Fibroblast of lung (primary cell): ENCODE data around the gene PYM1. TPM values are rescaled to one million over a fixed set of nuclear protein-coding genes. Genes with fewer than 3 reads are reported as not detected.

ENCODE experiments used
- DNase-seq, 2 donors: peaks; one replicate each; pipeline versions ENCODE4 v3.0.0 to v3.0.0-alpha.2; 2010; ENCODE audit warnings: low read depth in 2 of 2
- H2AFZ ChIP-seq: 2 replicates; pipeline ENCODE4 v1.5.1; 2012; ENCODE audit warnings: low read length, control low read depth, inconsistent platforms
- H3K27ac ChIP-seq: 2 replicates; pipeline ENCODE4 v1.5.1; 2011; ENCODE audit warnings: low read length, control low read depth; ENCODE audit not compliant: insufficient read depth
- H3K27me3 ChIP-seq: 2 replicates; pipeline ENCODE4 v1.5.1; 2011; ENCODE audit warnings: mild to moderate bottlenecking, low read length; ENCODE audit not compliant: control insufficient read depth, insufficient read depth
- H3K36me3 ChIP-seq: 2 replicates; pipeline ENCODE4 v1.5.1; 2011; ENCODE audit warnings: low read length; ENCODE audit not compliant: control insufficient read depth, insufficient read depth
- H3K4me1 ChIP-seq: 2 replicates; pipeline ENCODE4 v1.5.1; 2011; ENCODE audit warnings: low read length; ENCODE audit not compliant: control insufficient read depth, insufficient read depth; ENCODE audit errors: extremely low read depth
- H3K4me2 ChIP-seq: 2 replicates; pipeline ENCODE4 v1.5.1; 2011; ENCODE audit warnings: low read length, control low read depth; ENCODE audit not compliant: insufficient read depth; ENCODE audit errors: extremely low read depth
- H3K4me3 ChIP-seq, 4 experiments: fragments of 200-600 bp in 1 of 4; sonication (generic) in 1 of 4; replicated peaks in 1 of 4; 2 replicates each; pipeline ENCODE4 v1.5.1; 2011 to 2016; ENCODE audit warnings: low read length in 4 of 4, low read depth in 3 of 4, mild to moderate bottlenecking in 3 of 4, control low read depth in 2 of 4, inconsistent platforms in 1 of 4, mixed read lengths in 1 of 4; ENCODE audit not compliant: insufficient read depth in 1 of 4; ENCODE audit errors: control extremely low read depth in 1 of 4
- H3K79me2 ChIP-seq: 2 replicates; pipeline ENCODE4 v1.5.1; 2012; ENCODE audit warnings: mild to moderate bottlenecking, low read length, inconsistent platforms; ENCODE audit not compliant: control insufficient read depth, insufficient read depth
- H3K9ac ChIP-seq: 2 replicates; pipeline ENCODE4 v1.5.1; 2011; ENCODE audit warnings: mild to moderate bottlenecking, low read length, control low read depth; ENCODE audit not compliant: insufficient read depth
- H3K9me3 ChIP-seq: 2 replicates; pipeline ENCODE4 v1.5.1; 2012; ENCODE audit warnings: low read depth, low read length; ENCODE audit not compliant: control insufficient read depth, insufficient read depth
- H4K20me1 ChIP-seq: 2 replicates; pipeline ENCODE4 v1.5.1; 2011; ENCODE audit warnings: low read length; ENCODE audit not compliant: control insufficient read depth, insufficient read depth; ENCODE audit errors: extremely low read depth
- EZH2 ChIP-seq: IDR thresholded peaks from 2 replicates; pipeline ENCODE4 v1.5.1; 2012; ENCODE audit warnings: low read length, control low read depth, mild to moderate bottlenecking; ENCODE audit errors: missing control alignments
- polyA plus RNA-seq, 2 donors: library from polyadenylated mRNA; depleted of rRNA in 1 of 2; stranded (reverse) in 1 of 2; unstranded in 1 of 2; fragments of >200 nt; gene quantifications; 2 replicates each; pipeline ENCODE4 v1.2.1, GENCODE V29; 2011 to 2012; ENCODE audit warnings: missing spikeins in 1 of 2
- total RNA-seq: library from RNA; depleted of rRNA; stranded (reverse); fragments of >200 nt; gene quantifications from 2 replicates; pipeline ENCODE4 v1.2.1, GENCODE V29; 2014
- TF ChIP-seq, protein P1 (sequence below), 2 donors: IDR thresholded peaks in 1 of 2; conservative IDR thresholded peaks in 1 of 2; 1 replicate in 1 of 2; 2 replicates in 1 of 2; pipeline ENCODE4 v1.5.1; 2011 to 2012; ENCODE audit warnings: low read length in 2 of 2, control low read depth in 1 of 2, inconsistent platforms in 1 of 2, low read depth in 1 of 2, mild to moderate bottlenecking in 1 of 2

PYM1 gene
- total and polyA plus RNA-seq, 2 donors (not counting 1 experiment from before 2014, with no cell fraction given) = 27.8 to 38.6 TPM

DNA sequence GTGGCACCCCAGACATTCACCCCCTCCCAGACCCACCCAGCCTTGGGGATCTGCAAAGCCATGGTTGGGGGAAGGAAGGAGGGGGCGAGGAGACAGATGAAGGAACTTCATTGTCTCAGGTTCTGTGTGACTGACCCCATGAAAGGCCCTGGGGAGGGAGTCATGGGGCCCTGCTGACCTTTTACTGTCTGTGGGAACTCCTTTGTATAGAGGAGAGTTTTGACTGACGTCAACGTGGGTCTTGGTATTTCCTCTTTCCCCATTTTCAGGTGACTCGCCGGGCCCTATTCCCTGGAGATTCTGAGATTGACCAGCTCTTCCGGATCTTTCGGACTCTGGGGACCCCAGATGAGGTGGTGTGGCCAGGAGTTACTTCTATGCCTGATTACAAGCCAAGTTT, 43.1 kb upstream of the PYM1 start:
- H3K4me2 ChIP-seq = no peak overlapping the region
- DNase-seq = peak; percentile 8 to 58
- H3K9ac ChIP-seq = no peak overlapping the region
- peaks cover 41% of the 10 kb centered on the region for H3K79me2 ChIP-seq
- H2AFZ ChIP-seq = no peak overlapping the region
- H3K4me3 ChIP-seq = no peak overlapping the region
- H3K9me3 ChIP-seq = no peaks in the 10 kb centered on the region
- H3K36me3 ChIP-seq = peaks cover 2% of the 10 kb centered on the region
- TF ChIP-seq EZH2 = no peak
- TF ChIP-seq, protein P1, sequence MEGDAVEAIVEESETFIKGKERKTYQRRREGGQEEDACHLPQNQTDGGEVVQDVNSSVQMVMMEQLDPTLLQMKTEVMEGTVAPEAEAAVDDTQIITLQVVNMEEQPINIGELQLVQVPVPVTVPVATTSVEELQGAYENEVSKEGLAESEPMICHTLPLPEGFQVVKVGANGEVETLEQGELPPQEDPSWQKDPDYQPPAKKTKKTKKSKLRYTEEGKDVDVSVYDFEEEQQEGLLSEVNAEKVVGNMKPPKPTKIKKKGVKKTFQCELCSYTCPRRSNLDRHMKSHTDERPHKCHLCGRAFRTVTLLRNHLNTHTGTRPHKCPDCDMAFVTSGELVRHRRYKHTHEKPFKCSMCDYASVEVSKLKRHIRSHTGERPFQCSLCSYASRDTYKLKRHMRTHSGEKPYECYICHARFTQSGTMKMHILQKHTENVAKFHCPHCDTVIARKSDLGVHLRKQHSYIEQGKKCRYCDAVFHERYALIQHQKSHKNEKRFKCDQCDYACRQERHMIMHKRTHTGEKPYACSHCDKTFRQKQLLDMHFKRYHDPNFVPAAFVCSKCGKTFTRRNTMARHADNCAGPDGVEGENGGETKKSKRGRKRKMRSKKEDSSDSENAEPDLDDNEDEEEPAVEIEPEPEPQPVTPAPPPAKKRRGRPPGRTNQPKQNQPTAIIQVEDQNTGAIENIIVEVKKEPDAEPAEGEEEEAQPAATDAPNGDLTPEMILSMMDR (conservative IDR thresholded peaks at IDR 0.05 in 1 of 2, IDR thresholded peaks at IDR 0.05 in 1 of 2; ENCODE audit: low read depth in 1 of 2, low read length in 2 of 2) = no peak
- peaks cover 12% of the 10 kb centered on the region for H3K4me1 ChIP-seq
- H4K20me1 ChIP-seq = no peaks in the 10 kb centered on the region
- no peaks in the 10 kb centered on the region for H3K27me3 ChIP-seq
- H3K27ac ChIP-seq = peak overlapping the region; percentile 94

- H3K4me3 ChIP-seq = no peak overlapping the region
- H3K27me3 ChIP-seq = no peaks in the 10 kb centered on the region
- TF ChIP-seq, protein P1 (conservative IDR thresholded peaks at IDR 0.05 in 1 of 2, IDR thresholded peaks at IDR 0.05 in 1 of 2; ENCODE audit: low read depth in 1 of 2, low read length in 2 of 2) = no peak
- TF ChIP-seq EZH2 = no peak
- no peak overlapping the region for H3K9ac ChIP-seq
- DNase-seq = peak in 1 of 2 donors; percentile 41
- H2AFZ ChIP-seq = no peak overlapping the region
- H3K9me3 ChIP-seq = no peaks in the 10 kb centered on the region
- no peak overlapping the region for H3K27ac ChIP-seq
- H3K36me3 ChIP-seq = peaks cover 2% of the 10 kb centered on the region
- H4K20me1 ChIP-seq = no peaks in the 10 kb centered on the region
- no peak overlapping the region for H3K4me2 ChIP-seq
- peaks cover 12% of the 10 kb centered on the region for H3K4me1 ChIP-seq
- H3K79me2 ChIP-seq = peaks cover 29% of the 10 kb centered on the region
Observed at GRCh38 chr12:55969356-55969755, 41.7 kb upstream of the PYM1 start.

DNA sequence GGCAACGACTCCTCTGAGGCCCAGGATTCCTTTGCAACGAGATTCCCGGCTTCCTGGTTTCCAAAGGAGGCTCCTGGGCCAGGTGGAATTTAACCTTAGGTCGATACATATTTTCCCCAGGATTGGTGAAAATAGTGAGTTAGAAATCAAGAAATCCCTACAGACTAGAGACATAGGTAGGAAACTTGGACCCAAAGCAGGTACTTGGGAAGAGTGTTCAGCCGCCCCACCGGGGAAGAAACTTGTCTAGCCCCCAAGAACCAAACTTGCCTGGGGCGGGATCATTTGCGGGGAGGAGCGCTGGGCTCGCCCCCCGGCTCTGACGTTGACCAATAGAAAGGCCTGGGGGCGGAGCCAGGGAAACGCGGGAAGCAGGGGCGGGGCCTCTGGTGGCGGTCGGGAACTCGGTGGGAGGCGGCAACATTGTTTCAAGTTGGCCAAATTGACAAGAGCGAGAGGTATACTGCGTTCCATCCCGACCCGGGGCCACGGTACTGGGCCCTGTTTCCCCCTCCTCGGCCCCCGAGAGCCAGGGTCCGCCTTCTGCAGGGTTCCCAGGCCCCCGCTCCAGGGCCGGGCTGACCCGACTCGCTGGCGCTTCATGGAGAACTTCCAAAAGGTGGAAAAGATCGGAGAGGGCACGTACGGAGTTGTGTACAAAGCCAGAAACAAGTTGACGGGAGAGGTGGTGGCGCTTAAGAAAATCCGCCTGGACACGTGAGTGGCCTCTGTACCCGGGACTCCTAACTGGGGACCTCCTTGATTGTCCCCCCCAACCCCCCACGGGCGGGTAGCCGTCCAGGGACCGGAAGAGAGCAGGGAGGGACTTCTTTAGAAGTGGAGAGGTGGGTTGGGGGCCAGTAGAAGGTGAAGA, 39.0 kb upstream of the PYM1 start, which contains the start of gene CDK2:
CDK2 (plus strand) TSS at position 423 of the 874 bp plus-strand sequence; CDS start at position 602, 179 bp downstream.
- Histone ChIP-seq H3K4me3 (peak within 1 kb of the TSS; percentile 64 to 90 (median 81)), H4K20me1 (no peaks in the 10 kb centered on the region), H3K27ac (peak within 1 kb of the TSS; percentile 85), H3K4me1 (peaks cover 12% of the 10 kb centered on the region), H3K79me2 (peaks cover 24% of the 10 kb centered on the region), H3K4me2 (peak within 1 kb of the TSS; percentile 87), H3K9ac (peak within 1 kb of the TSS; percentile 79), H3K36me3 (peaks cover 2% of the 10 kb centered on the region), H2AFZ (peak within 1 kb of the TSS; percentile 45), H3K27me3 (no peaks in the 10 kb centered on the region), H3K9me3 (no peaks in the 10 kb centered on the region)
- TF ChIP-seq, protein P1 (conservative IDR thresholded peaks at IDR 0.05 in 1 of 2, IDR thresholded peaks at IDR 0.05 in 1 of 2; ENCODE audit: low read depth in 1 of 2, low read length in 2 of 2) = no peak
- no peak for TF ChIP-seq EZH2
- DNase-seq = peak; percentile 61 to 71
